Sigmoid colon (tissue), 7 donors: Measurements from ENCODE around the gene SYF2. TPM values are rescaled to one million over a fixed set of nuclear protein-coding genes. Genes with fewer than 3 reads are reported as not detected.
A peak's percentile ranks its signal among the peaks of the same experiment; 100 is the strongest.

ENCODE experiments used
- DNase-seq: peaks from one replicate; pipeline ENCODE4 v3.0.0-alpha.2; 2019
- H3K27ac ChIP-seq, 4 donors: fragments of 200-600 bp; sonication (generic); one replicate each; pipeline ENCODE4 v1.5.1; 2016 to 2019; ENCODE audit warnings: mild to moderate bottlenecking in 1 of 4
- H3K27me3 ChIP-seq, 3 donors: fragments of 200-600 bp; sonication (generic); one replicate each; pipeline ENCODE4 v1.5.1; 2019; ENCODE audit warnings: mild to moderate bottlenecking in 1 of 3
- H3K36me3 ChIP-seq, 4 donors: fragments of 200-600 bp; sonication (generic); one replicate each; pipeline ENCODE4 v1.5.1; 2016 to 2019
- H3K4me1 ChIP-seq, 4 donors: fragments of 200-600 bp; sonication (generic); one replicate each; pipeline ENCODE4 v1.5.1; 2017 to 2019
- H3K4me3 ChIP-seq, 4 donors: fragments of 200-600 bp; sonication (generic); one replicate each; pipeline ENCODE4 v1.5.1; 2017 to 2019; ENCODE audit warnings: mild to moderate bottlenecking in 2 of 4, moderate library complexity in 1 of 4
- H3K9me3 ChIP-seq, 4 donors: fragments of 200-600 bp in 3 of 4; sonication (generic) in 3 of 4; one replicate each; pipeline versions ENCODE4 v1.5.1 to v1.6.1; 2013 to 2019
- EP300 ChIP-seq, 4 donors: sonication (generic); formaldehyde crosslinking; IDR thresholded peaks; one replicate each; pipeline ENCODE4 v1.6.1; 2017; ENCODE audit warnings: antibody characterized with exemption in 4 of 4
- POLR2A ChIP-seq, 2 donors: fragments of 450-650 bp; IDR thresholded peaks; one replicate each; pipeline ENCODE4 v1.6.1; 2016; ENCODE audit warnings: antibody characterized with exemption in 2 of 2, mild to moderate bottlenecking in 2 of 2, moderate library complexity in 2 of 2
- POLR2AphosphoS5 ChIP-seq, 4 donors: sonication (generic); formaldehyde crosslinking; IDR thresholded peaks; one replicate each; pipeline ENCODE4 v1.6.1; 2017; ENCODE audit warnings: antibody characterized with exemption in 4 of 4
- WGBS, 2 donors: extraction: QIAGEN DNeasy Blood & Tissue Kit; methylation state at CpG; one replicate each; pipeline ENCODE4 v1.1.7; 2013; 5-methylcytosine and 5-hydroxymethylcytosine counted together
- intact Hi-C: fragments of 100-400 bp; cut with DNase I; formaldehyde crosslinking; loops from one replicate; pipeline ENCODE4 v1.15.1; 2023
- polyA plus RNA-seq, 3 donors: library from polyadenylated mRNA; stranded (reverse); fragments of 200-250 nt; gene quantifications; one replicate each; pipeline ENCODE4 v1.2.3, GENCODE V29; 2013
- total RNA-seq, 4 donors: library from RNA; depleted of rRNA; stranded (reverse); fragments of >200 nt; gene quantifications; one replicate each; pipeline ENCODE4 v1.1.0, GENCODE V29; 2016
- TF ChIP-seq, protein P1 (sequence below), 4 experiments: fragments of 450-650 bp in 3 of 4; fragments of 200-600 bp in 1 of 4; IDR thresholded peaks; one replicate each; pipeline ENCODE4 v1.5.1; 2016 to 2019; ENCODE audit warnings: antibody characterized with exemption in 4 of 4, mild to moderate bottlenecking in 3 of 4, moderate library complexity in 2 of 4
- donor health status: healthy with polysubstance abuse.
- donor health status: Bipolar disorder and iron deficiency.
- donor health status: healthy.

SYF2 gene
- total and polyA plus RNA-seq, 7 donors: 58.2 to 138 (median 95.2) TPM

DNA sequence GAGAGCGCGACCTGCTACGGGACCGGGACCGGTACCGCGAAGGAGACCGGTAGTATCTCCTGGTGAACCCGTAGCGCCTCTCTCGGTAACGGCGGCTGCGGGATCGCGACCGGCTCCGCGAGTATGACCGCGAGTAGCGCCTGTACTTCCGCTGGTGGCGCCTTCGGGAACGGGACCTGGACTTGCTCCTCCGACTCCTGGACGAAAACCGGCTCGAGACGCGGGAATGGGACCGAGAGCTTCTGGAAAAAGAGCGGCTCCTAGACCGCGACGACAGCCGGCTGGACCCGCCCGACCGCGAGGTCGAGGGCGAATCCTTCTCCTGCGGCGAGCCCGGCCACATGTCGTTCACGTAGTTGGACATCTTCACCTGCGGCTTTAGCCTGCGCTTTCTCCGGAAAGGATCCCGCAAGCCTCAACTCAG lies 14.3 kb upstream of the SYF2 start:
- peaks cover 0 to 31% (median 27%) of the 10 kb centered on the region in 4 donors for H3K4me1 ChIP-seq
- WGBS, 2 donors: 0% methylated on average over 53 of the region's 53 CpGs
- DNase-seq: peak; percentile 77
- H3K4me3 ChIP-seq: peak overlapping the region; percentile 79 to 97 (median 95)
- no peaks in the 10 kb centered on the region for H3K9me3 ChIP-seq
- TF ChIP-seq EP300 (IDR thresholded peaks at IDR 0.05): no peak
- TF ChIP-seq POLR2AphosphoS5 (IDR thresholded peaks at IDR 0.05): no peak
- TF ChIP-seq POLR2A (IDR thresholded peaks at IDR 0.05): no peak
- TF ChIP-seq, protein P1, sequence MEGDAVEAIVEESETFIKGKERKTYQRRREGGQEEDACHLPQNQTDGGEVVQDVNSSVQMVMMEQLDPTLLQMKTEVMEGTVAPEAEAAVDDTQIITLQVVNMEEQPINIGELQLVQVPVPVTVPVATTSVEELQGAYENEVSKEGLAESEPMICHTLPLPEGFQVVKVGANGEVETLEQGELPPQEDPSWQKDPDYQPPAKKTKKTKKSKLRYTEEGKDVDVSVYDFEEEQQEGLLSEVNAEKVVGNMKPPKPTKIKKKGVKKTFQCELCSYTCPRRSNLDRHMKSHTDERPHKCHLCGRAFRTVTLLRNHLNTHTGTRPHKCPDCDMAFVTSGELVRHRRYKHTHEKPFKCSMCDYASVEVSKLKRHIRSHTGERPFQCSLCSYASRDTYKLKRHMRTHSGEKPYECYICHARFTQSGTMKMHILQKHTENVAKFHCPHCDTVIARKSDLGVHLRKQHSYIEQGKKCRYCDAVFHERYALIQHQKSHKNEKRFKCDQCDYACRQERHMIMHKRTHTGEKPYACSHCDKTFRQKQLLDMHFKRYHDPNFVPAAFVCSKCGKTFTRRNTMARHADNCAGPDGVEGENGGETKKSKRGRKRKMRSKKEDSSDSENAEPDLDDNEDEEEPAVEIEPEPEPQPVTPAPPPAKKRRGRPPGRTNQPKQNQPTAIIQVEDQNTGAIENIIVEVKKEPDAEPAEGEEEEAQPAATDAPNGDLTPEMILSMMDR (IDR thresholded peaks at IDR 0.05): no peak
- peak overlapping the region; percentile 98 to 100 (median 99) for H3K27ac ChIP-seq
- intact Hi-C loops: loop anchor here (10.0 kb wide), 1 partner anchor 568 kb away; the partner anchor contains the start of gene MTFR1L
- no peaks in the 10 kb centered on the region for H3K27me3 ChIP-seq
- peaks cover 20 to 39% (median 28%) of the 10 kb centered on the region in 4 donors for H3K36me3 ChIP-seq

DNA sequence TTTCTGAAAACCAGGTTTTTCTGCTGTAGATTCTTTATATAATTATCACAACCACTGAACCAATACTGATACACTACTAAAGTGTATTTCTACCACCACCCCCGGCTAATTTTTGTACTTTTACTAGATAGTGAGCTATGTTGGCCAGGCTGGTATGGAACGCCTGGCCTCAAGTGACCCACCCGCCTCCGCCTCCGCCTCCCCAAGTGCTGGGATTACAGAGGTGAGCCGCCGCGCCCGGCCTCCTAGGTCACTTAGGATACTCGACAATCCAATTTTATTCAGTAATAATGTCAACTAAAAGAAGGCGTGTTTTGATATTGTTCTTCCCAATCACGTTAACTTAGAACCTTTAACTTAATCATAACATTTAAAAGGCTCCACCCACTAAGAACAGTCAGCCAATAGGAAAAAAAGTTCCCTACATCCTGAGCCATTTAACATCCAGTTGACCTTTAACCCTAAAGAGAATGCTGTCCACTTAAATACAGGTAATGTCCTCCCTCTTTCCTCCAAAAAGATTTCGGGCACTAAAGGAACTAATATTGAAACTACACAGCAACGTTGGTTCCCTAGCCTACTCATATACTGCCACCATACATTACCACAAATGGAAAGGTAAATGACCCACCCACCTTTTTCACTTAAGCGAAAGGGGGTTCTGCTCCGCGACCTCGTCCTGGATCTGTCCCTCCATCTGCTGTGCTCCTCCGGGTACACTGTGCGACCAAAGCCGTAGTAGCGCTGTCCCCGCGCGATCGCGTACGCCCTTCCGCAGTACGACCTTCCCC lies 13.7 kb upstream of the SYF2 start:
- peak overlapping the region; percentile 79 to 97 (median 95) for H3K4me3 ChIP-seq
- WGBS, 2 donors: 4 to 20% methylated on average over 30 of the region's 30 CpGs
- peaks cover 20 to 45% (median 28%) of the 10 kb centered on the region in 4 donors for H3K36me3 ChIP-seq
- intact Hi-C loops: loop anchor here (10.0 kb wide), 1 partner anchor 569 kb away; the partner anchor contains the start of gene MTFR1L
- TF ChIP-seq EP300 (IDR thresholded peaks at IDR 0.05): no peak
- TF ChIP-seq POLR2A (IDR thresholded peaks at IDR 0.05): no peak
- H3K9me3 ChIP-seq: no peaks in the 10 kb centered on the region
- H3K4me1 ChIP-seq: peaks cover 0 to 36% (median 28%) of the 10 kb centered on the region in 4 donors
- H3K27me3 ChIP-seq: no peaks in the 10 kb centered on the region
- DNase-seq: no peak
- H3K27ac ChIP-seq: peak overlapping the region; percentile 98 to 100 (median 99)

DNA sequence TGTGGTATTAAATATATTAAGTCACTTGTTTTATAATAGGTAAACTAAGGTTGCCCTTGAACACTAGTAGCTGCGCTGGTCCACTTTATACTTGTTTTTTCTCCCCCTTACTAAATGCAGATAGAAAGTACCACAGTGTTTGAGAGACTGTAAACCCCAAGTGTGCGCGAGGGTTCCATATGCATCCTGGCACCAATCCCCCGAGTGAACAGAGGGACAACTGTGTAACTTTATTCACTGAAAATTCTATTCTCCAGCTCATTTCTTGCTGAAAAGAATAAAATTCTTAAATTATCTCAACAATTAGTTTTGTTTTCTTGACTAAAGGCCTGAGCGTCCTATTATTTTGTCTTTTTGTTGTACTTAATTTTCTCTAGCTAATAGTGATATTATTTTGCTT lies 13.1 kb upstream of the SYF2 start:
- H3K4me1 ChIP-seq: peaks cover 0 to 42% (median 33%) of the 10 kb centered on the region in 4 donors
- intact Hi-C loops: loop anchor here (10.0 kb wide), 1 partner anchor 569 kb away; the partner anchor contains the start of gene MTFR1L
- H3K27me3 ChIP-seq: no peaks in the 10 kb centered on the region
- no peak for TF ChIP-seq POLR2AphosphoS5 (IDR thresholded peaks at IDR 0.05)
- no peak for TF ChIP-seq POLR2A (IDR thresholded peaks at IDR 0.05)
- TF ChIP-seq EP300 (IDR thresholded peaks at IDR 0.05): no peak
- TF ChIP-seq, protein P1 (IDR thresholded peaks at IDR 0.05): no peak
- peak overlapping the region in 3 of 4 donors; percentile 98 to 100 (median 99) for H3K27ac ChIP-seq
- DNase-seq: no peak
- H3K4me3 ChIP-seq: peak overlapping the region; percentile 79 to 97 (median 95)
- 70 to 85% methylated on average over 5 of the region's 5 CpGs for WGBS, 2 donors
- H3K36me3 ChIP-seq: peaks cover 20 to 48% (median 28%) of the 10 kb centered on the region in 4 donors
- no peaks in the 10 kb centered on the region for H3K9me3 ChIP-seq

DNA sequence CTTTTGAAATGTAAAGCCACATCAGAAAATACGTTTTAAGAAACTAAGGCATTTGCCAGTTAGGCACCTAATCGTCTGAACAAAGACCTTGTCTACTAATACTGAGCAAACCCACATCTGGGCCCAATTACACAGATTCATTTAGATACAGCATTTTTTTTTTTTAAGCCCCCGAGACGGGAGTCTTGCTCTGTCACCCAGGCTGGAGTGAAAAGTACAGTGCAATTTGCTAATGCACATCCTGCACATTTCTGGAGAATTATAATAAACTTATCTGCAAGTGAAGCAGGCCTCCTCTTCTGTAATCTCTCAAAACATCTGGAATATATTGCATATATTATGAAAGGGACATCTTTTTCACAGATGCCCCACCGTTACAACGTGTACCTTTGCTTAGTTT lies 11.6 kb upstream of the SYF2 start:
- H3K9me3 ChIP-seq: no peaks in the 10 kb centered on the region
- no peak for TF ChIP-seq POLR2A (IDR thresholded peaks at IDR 0.05)
- TF ChIP-seq EP300 (IDR thresholded peaks at IDR 0.05): no peak
- TF ChIP-seq POLR2AphosphoS5 (IDR thresholded peaks at IDR 0.05): no peak
- TF ChIP-seq, protein P1 (IDR thresholded peaks at IDR 0.05): no peak
- no peaks in the 10 kb centered on the region for H3K27me3 ChIP-seq
- intact Hi-C loops: loop anchor here (10.0 kb wide), 1 partner anchor 571 kb away; the partner anchor contains the start of gene MTFR1L
- no peak for DNase-seq
- peaks cover 0 to 51% (median 44%) of the 10 kb centered on the region in 4 donors for H3K4me1 ChIP-seq
- 59 to 71% methylated on average over 6 of the region's 6 CpGs for WGBS, 2 donors
- H3K4me3 ChIP-seq: no peak overlapping the region
- H3K27ac ChIP-seq: no peak overlapping the region
- H3K36me3 ChIP-seq: peaks cover 20 to 48% (median 28%) of the 10 kb centered on the region in 4 donors
